ENCODE data around the gene SEC31B. TPM values are rescaled to one million over a fixed set of nuclear protein-coding genes. Genes with fewer than 3 reads are reported as not detected.

SEC31B gene
- total and polyA plus RNA-seq, 9 of the 15 experiments (the other 6 are each of a cell fraction or from before 2014, with no cell fraction given) = 0.91 to 7.0 (median 2.4) TPM

- Histone ChIP-seq H2AFZ (ENCODE audit: low read depth, low read length) (no peak overlapping the region), H4K20me1 (replicated peaks; ENCODE audit: control insufficient read depth, insufficient read depth, low read length) (peaks cover 8% of the 10 kb centered on the region; the same call in 1 of the 2 replicates), H3K9ac (ENCODE audit: insufficient read depth in 1 of 2, low read depth in 2 of 2, low read length in 2 of 2) (no peak overlapping the region), H3K4me2 (ENCODE audit: insufficient read depth, low read length) (no peak overlapping the region), H3K4me1 (replicated peaks in 1 of 2; ENCODE audit: control insufficient read depth in 2 of 2, insufficient read depth in 2 of 2, low read length in 2 of 2) (peaks cover 0 to 8% of the 10 kb centered on the region in 2 experiments; a peak in 3 of 5 replicates), H3K36me3 (ENCODE audit: control insufficient read depth, insufficient read depth, low read length) (no peaks in the 10 kb centered on the region; the same call in 2 of the 3 replicates), H3K4me3 (no peak overlapping the region), H3K27ac (ENCODE audit: extremely low read depth, low read depth, low read length) (no peak overlapping the region), H3K9me1 (ENCODE audit: control insufficient read depth, insufficient read depth, low read length) (no peaks in the 10 kb centered on the region), H3K9me3 (replicated peaks; ENCODE audit: control insufficient read depth, insufficient read depth, low read depth, low read length) (no peaks in the 10 kb centered on the region), H3K27me3 (ENCODE audit: control insufficient read depth in 2 of 2, insufficient read depth in 2 of 2, low read length in 2 of 2) (peaks cover 8 to 23% of the 10 kb centered on the region in 2 experiments; a peak in 4 of 5 replicates), H3K79me2 (ENCODE audit: control insufficient read depth, insufficient read depth, low read length) (no peaks in the 10 kb centered on the region)
- ATAC-seq = no peak
- in situ Hi-C loops (cut with MboI) = no loop called here
- intact Hi-C loops (cut with micrococcal nuclease) = no loop called here
- no peak for DNase-seq (ENCODE audit: extremely low read depth in 1 of 4, low spot score in 3 of 4)
- ChIA-PET CTCF (ENCODE audit: low intra/inter-chr PET ratio) (no interaction called here), POLR2A (interaction anchor here (1.1 to 1.3 kb wide), 2 partner anchors 10 to 11 kb away, joined by 3 read pairs; no protein-coding TSS in a partner anchor)
- no peak for TF ChIP-seq MYBL2 (IDR thresholded peaks at IDR 0.05; ENCODE audit: low read depth)
- TF ChIP-seq MYBL2 (CRISPR knock-in tag; IDR thresholded peaks at IDR 0.05; ENCODE audit: borderline replicate concordance) = no peak
- TF ChIP-seq, protein P1, sequence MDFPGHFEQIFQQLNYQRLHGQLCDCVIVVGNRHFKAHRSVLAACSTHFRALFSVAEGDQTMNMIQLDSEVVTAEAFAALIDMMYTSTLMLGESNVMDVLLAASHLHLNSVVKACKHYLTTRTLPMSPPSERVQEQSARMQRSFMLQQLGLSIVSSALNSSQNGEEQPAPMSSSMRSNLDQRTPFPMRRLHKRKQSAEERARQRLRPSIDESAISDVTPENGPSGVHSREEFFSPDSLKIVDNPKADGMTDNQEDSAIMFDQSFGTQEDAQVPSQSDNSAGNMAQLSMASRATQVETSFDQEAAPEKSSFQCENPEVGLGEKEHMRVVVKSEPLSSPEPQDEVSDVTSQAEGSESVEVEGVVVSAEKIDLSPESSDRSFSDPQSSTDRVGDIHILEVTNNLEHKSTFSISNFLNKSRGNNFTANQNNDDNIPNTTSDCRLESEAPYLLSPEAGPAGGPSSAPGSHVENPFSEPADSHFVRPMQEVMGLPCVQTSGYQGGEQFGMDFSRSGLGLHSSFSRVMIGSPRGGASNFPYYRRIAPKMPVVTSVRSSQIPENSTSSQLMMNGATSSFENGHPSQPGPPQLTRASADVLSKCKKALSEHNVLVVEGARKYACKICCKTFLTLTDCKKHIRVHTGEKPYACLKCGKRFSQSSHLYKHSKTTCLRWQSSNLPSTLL (IDR thresholded peaks at IDR 0.05) = no peak
- TF ChIP-seq EZH2 (IDR thresholded peaks at IDR 0.05; ENCODE audit: borderline replicate concordance, low read depth, low read length) = no peak
- no peak for TF ChIP-seq SOX6 (IDR thresholded peaks at IDR 0.05)
- TF ChIP-seq, protein P2, sequence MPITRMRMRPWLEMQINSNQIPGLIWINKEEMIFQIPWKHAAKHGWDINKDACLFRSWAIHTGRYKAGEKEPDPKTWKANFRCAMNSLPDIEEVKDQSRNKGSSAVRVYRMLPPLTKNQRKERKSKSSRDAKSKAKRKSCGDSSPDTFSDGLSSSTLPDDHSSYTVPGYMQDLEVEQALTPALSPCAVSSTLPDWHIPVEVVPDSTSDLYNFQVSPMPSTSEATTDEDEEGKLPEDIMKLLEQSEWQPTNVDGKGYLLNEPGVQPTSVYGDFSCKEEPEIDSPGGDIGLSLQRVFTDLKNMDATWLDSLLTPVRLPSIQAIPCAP (CRISPR knock-in tag; IDR thresholded peaks at IDR 0.05; ENCODE audit: borderline replicate concordance) = no peak
- no TSS peak for BruUV-seq (replicated peaks)
- no peak for FAIRE-seq
- 12% methylated on average over 4 of the region's 5 CpGs for whole genome bisulfite sequencing (ENCODE audit: insufficient coverage, low coverage, missing lambda C conversion rate)
Measured at GRCh38 chr10:100483876-100484666, 35.6 kb downstream of the SEC31B start.
